Measurements from ENCODE around the gene SYNDIG1. TPM values are rescaled to one million over a fixed set of nuclear protein-coding genes. Genes with fewer than 3 reads are reported as not detected.

The SYNDIG1 gene
- total RNA-seq, 2 experiments from 2014 or later: not detected

- DNase-seq (no peak), ATAC-seq (ENCODE audit: poor library complexity) (no peak)
- Histone ChIP-seq H3K4me1 (ENCODE audit: insufficient read depth, low read length) (no peaks in the 10 kb centered on the region), H3K4me3 (ENCODE audit: low read length) (no peak overlapping the region), H3K27me3 (ENCODE audit: control insufficient read depth in 1 of 2, insufficient read depth in 2 of 2, low read length in 2 of 2) (no peaks in the 10 kb centered on the region), H3K36me3 (ENCODE audit: insufficient read depth, low read length) (no peaks in the 10 kb centered on the region), H3K9me3 (ENCODE audit: control insufficient read depth in 1 of 2, insufficient read depth in 1 of 2, low read length in 2 of 2) (peaks cover 0 to 3% of the 10 kb centered on the region in 2 experiments), H3K27ac (ENCODE audit: low read depth in 1 of 2, low read length in 2 of 2) (no peak overlapping the region)
- intact Hi-C loops (cut with DNase I, micrococcal nuclease): no loop called here
- ChIA-PET POLR2A (no interaction called here), CTCF (no interaction called here)
- Mint-ChIP-seq H3K4me3 (no peak overlapping the region), H3K27me3 (peaks cover 6% of the 10 kb centered on the region), H3K9me3 (peaks cover under 1% of the 10 kb centered on the region), H3K27ac (no peak overlapping the region), H3K36me3 (ENCODE audit: low read depth) (no peaks in the 10 kb centered on the region), H3K4me1 (ENCODE audit: low read depth) (no peaks in the 10 kb centered on the region)
- TF ChIP-seq CTCF (IDR thresholded peaks at IDR 0.05): no peak
These were observed 223.2 kb downstream of the SYNDIG1 start for GRCh38 chr20:24692446-24693200.

GRCh38 chr20:24693466-24694156, 224.2 kb downstream of the SYNDIG1 start:
- H3K36me3 Mint-ChIP-seq (ENCODE audit: low read depth): no peaks in the 10 kb centered on the region
- peaks cover 6% of the 10 kb centered on the region for H3K27me3 Mint-ChIP-seq
- ChIA-PET CTCF (no interaction called here), POLR2A (no interaction called here)
- H3K4me1 Mint-ChIP-seq (ENCODE audit: low read depth): no peaks in the 10 kb centered on the region
- H3K36me3 ChIP-seq (ENCODE audit: insufficient read depth, low read length): no peaks in the 10 kb centered on the region
- ATAC-seq (ENCODE audit: poor library complexity) (no peak), DNase-seq (peak in 1 of 14 experiments; percentile 11)
- H3K27ac ChIP-seq (ENCODE audit: low read depth in 1 of 2, low read length in 2 of 2): no peak overlapping the region
- no peaks in the 10 kb centered on the region for H3K4me1 ChIP-seq (ENCODE audit: insufficient read depth, low read length)
- no peak overlapping the region for H3K4me3 ChIP-seq (ENCODE audit: low read length)
- H3K9me3 Mint-ChIP-seq: no peaks in the 10 kb centered on the region
- TF ChIP-seq CTCF (IDR thresholded peaks at IDR 0.05): no peak
- intact Hi-C loops (cut with DNase I, micrococcal nuclease): no loop called here
- no peaks in the 10 kb centered on the region for H3K27me3 ChIP-seq (ENCODE audit: control insufficient read depth in 1 of 2, insufficient read depth in 2 of 2, low read length in 2 of 2)
- peaks cover 0 to 3% of the 10 kb centered on the region in 2 experiments for H3K9me3 ChIP-seq (ENCODE audit: control insufficient read depth in 1 of 2, insufficient read depth in 1 of 2, low read length in 2 of 2)
- no peak overlapping the region for H3K4me3 Mint-ChIP-seq
- H3K27ac Mint-ChIP-seq: no peak overlapping the region

DNA sequence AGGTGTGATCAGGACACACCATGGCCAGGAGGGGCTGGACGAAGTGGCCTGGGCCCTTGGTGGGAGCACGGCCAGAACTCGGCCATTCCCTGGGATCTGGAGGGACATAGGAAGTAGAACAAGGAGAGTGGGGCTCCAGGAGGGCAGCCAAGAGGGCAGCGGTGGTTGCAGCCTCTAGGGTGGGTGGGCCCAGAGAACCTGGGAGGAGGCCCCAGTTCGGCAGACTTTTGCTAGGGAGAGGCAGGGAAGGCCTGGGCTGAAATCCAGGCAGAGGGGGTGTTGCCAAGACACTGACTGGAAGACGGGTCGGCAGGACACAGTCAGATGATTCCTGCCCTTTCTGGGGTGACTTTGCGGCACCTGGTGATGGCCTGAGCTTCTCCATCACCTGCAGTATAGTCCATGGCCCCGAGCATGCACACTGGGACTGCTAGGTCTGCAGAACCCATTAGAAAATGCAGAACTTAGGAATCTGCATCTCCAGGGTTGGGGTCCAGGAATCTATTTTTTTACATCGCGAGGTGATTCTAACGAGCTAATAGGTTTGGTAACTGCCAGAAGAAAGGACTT, 224.8 kb downstream of the SYNDIG1 start:
- Histone ChIP-seq H3K36me3 (ENCODE audit: insufficient read depth, low read length) (no peaks in the 10 kb centered on the region), H3K9me3 (ENCODE audit: control insufficient read depth in 1 of 2, insufficient read depth in 1 of 2, low read length in 2 of 2) (peaks cover 0 to 3% of the 10 kb centered on the region in 2 experiments), H3K27ac (ENCODE audit: low read depth in 1 of 2, low read length in 2 of 2) (no peak overlapping the region), H3K27me3 (ENCODE audit: control insufficient read depth in 1 of 2, insufficient read depth in 2 of 2, low read length in 2 of 2) (no peaks in the 10 kb centered on the region), H3K4me1 (ENCODE audit: insufficient read depth, low read length) (no peaks in the 10 kb centered on the region), H3K4me3 (ENCODE audit: low read length) (no peak overlapping the region)
- DNase-seq (peak in 1 of 14 experiments; percentile 30), ATAC-seq (ENCODE audit: poor library complexity) (no peak)
- no peaks in the 10 kb centered on the region for H3K4me1 Mint-ChIP-seq (ENCODE audit: low read depth)
- intact Hi-C loops (cut with DNase I, micrococcal nuclease): no loop called here
- H3K36me3 Mint-ChIP-seq (ENCODE audit: low read depth): no peaks in the 10 kb centered on the region
- no peak for TF ChIP-seq CTCF (IDR thresholded peaks at IDR 0.05)
- CTCF ChIA-PET: no interaction called here
- H3K27ac Mint-ChIP-seq: no peak overlapping the region
- POLR2A ChIA-PET: no interaction called here
- peaks cover 6% of the 10 kb centered on the region for H3K27me3 Mint-ChIP-seq
- H3K4me3 Mint-ChIP-seq: no peak overlapping the region
- H3K9me3 Mint-ChIP-seq: no peaks in the 10 kb centered on the region
